ENCODE data around the gene LIN37.

LIN37 gene

DNA sequence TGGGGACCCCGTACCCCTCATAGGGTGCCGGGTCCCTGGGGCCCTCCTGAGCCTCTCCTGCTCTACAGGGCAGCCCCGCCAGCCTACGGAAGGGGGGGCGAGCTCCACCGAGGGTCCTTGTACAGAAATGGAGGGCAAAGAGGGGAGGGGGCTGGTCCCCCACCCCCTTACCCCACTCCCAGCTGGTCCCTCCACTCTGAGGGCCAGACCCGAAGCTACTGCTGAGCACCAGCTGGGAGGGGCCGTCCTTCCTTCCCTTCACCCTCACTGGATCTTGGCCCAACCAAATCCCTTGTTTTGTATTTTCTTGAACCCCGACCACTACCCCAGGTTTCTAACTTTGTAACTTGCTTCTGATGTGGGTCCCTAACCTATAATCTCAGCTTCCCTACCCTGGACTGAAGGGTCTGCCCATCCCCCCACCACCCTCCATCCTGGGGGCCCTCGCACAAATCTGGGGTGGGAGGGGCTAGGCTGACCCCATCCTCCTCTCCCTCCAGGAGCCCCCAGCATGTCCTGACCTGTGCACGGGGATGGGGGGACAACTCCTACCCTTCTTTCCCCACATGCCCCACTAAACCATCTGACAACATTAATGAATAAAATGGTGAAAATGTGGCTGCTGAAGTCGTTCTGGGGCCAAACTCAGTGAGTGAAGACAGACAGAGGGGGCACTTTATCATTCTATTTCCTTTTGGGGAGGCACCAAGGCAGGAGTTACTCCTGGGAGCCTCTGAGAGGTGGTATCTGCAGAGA lies 40.0 kb downstream of the LIN37 start:
- Histone ChIP-seq H3K4me3 (replicated peaks; ENCODE audit: low read depth, low read length) (no peak overlapping the region), H3K36me3 (ENCODE audit: control insufficient read depth, insufficient read depth, low read length) (no peaks in the 10 kb centered on the region), H3K27me3 (replicated peaks; ENCODE audit: control insufficient read depth, insufficient read depth, low read length) (no peaks in the 10 kb centered on the region)
- no peak for DNase-seq (ENCODE audit: extremely low read depth, insufficient read length)
- TF ChIP-seq, protein P1, sequence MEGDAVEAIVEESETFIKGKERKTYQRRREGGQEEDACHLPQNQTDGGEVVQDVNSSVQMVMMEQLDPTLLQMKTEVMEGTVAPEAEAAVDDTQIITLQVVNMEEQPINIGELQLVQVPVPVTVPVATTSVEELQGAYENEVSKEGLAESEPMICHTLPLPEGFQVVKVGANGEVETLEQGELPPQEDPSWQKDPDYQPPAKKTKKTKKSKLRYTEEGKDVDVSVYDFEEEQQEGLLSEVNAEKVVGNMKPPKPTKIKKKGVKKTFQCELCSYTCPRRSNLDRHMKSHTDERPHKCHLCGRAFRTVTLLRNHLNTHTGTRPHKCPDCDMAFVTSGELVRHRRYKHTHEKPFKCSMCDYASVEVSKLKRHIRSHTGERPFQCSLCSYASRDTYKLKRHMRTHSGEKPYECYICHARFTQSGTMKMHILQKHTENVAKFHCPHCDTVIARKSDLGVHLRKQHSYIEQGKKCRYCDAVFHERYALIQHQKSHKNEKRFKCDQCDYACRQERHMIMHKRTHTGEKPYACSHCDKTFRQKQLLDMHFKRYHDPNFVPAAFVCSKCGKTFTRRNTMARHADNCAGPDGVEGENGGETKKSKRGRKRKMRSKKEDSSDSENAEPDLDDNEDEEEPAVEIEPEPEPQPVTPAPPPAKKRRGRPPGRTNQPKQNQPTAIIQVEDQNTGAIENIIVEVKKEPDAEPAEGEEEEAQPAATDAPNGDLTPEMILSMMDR (IDR thresholded peaks at IDR 0.05; ENCODE audit: insufficient read depth, low read length, poor library complexity, severe bottlenecking): no peak

DNA sequence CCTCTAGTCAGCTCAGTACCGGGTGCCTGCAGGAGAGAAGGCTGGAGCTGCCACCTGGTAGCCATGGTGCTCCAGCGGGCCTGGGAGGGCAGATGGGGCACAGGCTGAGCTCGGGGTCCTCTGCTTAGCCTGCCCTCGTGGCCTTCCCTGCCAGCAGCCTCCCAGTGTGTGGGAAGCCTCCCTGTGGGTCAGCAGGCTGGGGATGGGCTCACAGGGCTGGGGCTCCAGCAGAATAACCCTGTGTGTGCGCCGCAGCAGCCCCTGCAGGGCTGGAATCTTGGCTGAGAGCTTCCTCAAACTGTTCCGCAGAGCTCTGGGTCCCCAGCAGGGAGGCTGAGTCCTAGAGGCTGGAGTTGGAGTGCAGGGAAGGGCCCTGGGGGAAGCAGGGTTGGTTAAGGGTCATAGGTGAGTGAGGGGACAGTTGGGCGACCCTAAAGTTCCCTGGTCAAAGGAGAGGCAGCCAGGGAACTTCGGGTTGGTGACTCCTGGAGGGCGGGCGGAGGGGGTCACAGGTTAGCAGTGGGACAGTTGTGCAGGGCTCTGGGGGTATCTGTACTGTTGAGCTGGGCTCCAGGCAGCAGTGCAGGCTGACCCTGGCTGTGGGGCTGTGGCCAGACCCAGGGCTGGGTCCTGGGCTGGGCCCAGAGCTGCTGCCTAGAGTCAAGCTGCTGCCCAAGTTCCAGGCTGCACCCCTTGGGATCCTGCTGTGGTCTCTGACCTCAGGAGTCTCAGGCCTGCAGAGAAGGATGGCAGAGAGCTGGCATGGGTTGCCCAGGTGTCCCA lies 41.0 kb downstream of the LIN37 start:
- TF ChIP-seq, protein P1 (IDR thresholded peaks at IDR 0.05; ENCODE audit: insufficient read depth, low read length, poor library complexity, severe bottlenecking): no peak
- Histone ChIP-seq H3K4me3 (replicated peaks; ENCODE audit: low read depth, low read length) (no peak overlapping the region), H3K27me3 (replicated peaks; ENCODE audit: control insufficient read depth, insufficient read depth, low read length) (no peaks in the 10 kb centered on the region), H3K36me3 (ENCODE audit: control insufficient read depth, insufficient read depth, low read length) (no peaks in the 10 kb centered on the region)
- DNase-seq (ENCODE audit: extremely low read depth, insufficient read length): no peak

DNA sequence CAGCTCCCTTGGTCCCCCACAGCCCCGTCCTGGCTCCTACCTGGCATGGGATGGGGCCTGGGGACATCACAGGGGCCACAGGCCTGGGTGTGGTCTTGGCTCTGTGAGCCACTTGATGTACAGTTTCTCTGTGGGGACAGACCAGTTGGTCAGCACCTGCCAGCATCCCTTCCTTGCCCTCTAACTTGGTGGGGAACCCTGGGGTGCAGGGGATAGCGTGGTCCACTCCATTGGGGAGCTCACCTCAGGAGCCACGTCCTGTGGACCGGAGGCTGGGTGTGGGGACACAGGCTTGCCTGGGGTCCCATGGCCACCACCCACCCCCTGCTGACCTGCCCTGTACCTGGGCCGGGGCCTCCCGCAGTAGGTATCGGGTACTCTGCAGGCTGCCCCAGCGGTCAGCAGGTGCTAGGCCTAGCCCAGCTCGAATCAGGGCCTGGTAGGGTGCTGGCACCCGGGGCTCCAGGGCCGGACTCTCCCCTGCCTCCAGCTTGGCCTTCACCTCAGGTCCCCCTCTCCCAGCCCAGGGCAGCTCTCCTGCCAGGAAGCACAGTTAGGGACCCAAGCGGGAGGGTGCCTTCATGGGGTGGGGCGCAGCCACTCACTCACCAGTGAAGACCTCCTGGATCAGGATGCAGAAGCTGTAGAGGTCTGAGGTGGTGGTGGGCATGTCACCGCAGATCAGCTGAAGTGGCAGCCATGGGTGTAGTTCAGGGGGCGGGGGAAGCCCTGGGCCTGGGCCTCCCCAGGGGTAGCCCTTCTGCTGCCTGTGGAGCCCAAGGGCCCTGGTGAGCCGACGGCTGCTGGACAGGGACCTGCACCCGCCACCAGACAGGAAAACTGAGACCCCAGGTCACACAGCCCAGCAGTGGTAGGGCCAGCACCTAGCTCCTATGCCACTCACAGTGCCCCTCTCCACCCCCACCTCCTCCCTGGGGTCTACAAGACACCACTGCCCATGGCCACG lies 41.9 kb downstream of the LIN37 start:
- no peak overlapping the region for H3K4me3 ChIP-seq (replicated peaks; ENCODE audit: low read depth, low read length)
- TF ChIP-seq, protein P1 (IDR thresholded peaks at IDR 0.05; ENCODE audit: insufficient read depth, low read length, poor library complexity, severe bottlenecking): no peak
- no peaks in the 10 kb centered on the region for H3K27me3 ChIP-seq (replicated peaks; ENCODE audit: control insufficient read depth, insufficient read depth, low read length)
- H3K36me3 ChIP-seq (ENCODE audit: control insufficient read depth, insufficient read depth, low read length): no peaks in the 10 kb centered on the region
- no peak for DNase-seq (ENCODE audit: extremely low read depth, insufficient read length)

DNA sequence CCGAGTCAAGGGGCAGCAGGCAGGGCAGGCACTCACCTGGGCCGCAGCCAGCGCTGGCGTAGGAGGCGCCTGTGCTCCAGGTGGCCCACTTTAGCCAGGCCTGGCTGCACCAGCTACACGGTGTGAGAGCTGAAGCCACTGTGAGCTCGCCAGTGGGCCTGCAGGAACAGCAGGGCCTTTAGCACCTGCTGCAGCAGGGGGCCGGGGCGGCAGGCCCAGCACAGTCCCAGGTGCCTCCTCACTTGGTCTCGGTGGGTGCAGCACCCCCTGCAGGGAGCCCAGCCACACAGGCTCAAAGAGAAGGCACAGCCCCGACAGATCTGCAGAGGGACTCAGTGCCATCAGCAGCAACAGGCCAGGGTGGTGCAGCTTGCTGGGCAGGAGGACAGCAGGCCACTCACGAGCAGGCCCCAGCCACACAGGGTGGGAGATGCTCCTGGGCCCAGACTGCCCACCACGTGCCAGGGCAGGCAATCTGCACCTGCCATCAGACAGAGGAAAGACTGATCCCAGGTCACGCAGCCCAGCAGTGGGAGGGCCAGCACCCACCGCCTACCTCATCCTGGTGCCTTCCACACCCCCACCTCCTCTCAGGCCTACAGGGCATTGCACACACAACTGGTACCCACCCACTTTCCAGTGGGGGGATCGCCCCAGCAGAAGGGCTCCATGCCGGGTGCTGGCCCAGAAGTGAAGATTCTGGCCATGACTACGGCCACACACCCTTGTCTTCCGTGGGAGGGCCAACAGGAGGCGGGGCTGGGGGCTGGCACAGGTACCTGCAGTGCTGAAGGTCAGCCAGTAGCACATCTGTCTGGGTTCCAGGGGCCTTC lies 42.8 kb downstream of the LIN37 start:
- Histone ChIP-seq H3K36me3 (ENCODE audit: control insufficient read depth, insufficient read depth, low read length) (no peaks in the 10 kb centered on the region), H3K4me3 (replicated peaks; ENCODE audit: low read depth, low read length) (no peak overlapping the region), H3K27me3 (replicated peaks; ENCODE audit: control insufficient read depth, insufficient read depth, low read length) (no peaks in the 10 kb centered on the region)
- TF ChIP-seq, protein P1 (IDR thresholded peaks at IDR 0.05; ENCODE audit: insufficient read depth, low read length, poor library complexity, severe bottlenecking): peak; percentile 42
- DNase-seq (ENCODE audit: extremely low read depth, insufficient read length): no peak

DNA sequence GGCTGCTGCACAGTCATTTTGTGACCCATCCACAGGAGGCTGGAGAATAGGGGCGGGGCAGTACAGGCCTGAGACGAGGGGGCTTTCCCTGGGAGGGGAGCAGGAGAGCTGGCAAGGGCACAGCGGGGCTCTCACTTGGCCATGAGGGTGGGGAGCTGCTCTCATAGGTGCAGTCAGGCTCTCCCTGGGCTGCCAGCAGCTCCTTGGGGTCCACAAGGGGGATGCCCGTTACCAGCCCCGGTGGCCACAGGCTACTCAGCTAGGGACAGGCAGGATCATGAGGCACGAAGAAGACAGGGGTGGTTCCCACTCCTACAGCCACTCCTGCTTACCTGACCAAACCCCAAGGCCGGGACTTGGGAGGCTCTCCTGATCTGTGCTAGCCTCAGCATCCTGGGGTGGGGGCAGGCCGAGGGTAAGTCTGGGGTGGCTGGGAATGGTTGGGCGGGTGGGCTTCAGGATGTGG lies 43.5 kb downstream of the LIN37 start:
- H3K27me3 ChIP-seq (replicated peaks; ENCODE audit: control insufficient read depth, insufficient read depth, low read length): no peaks in the 10 kb centered on the region
- TF ChIP-seq, protein P1 (IDR thresholded peaks at IDR 0.05; ENCODE audit: insufficient read depth, low read length, poor library complexity, severe bottlenecking): no peak
- no peak overlapping the region for H3K4me3 ChIP-seq (replicated peaks; ENCODE audit: low read depth, low read length)
- DNase-seq (ENCODE audit: extremely low read depth, insufficient read length): no peak
- H3K36me3 ChIP-seq (ENCODE audit: control insufficient read depth, insufficient read depth, low read length): no peaks in the 10 kb centered on the region

Data from GM06990 (cell line).